SU-DHL-6 (cell line): ENCODE measurements around the gene SLC38A9.

Source experiments
- H2AFZ ChIP-seq: fragments of 200-600 bp; sonication (generic); 2 replicates; pipeline ENCODE4 v1.6.1; 2014; ENCODE audit warnings: low read depth, mild to moderate bottlenecking, moderate library complexity, mixed read lengths, antibody characterized with exemption, low read length; ENCODE audit not compliant: severe bottlenecking
- H3F3A ChIP-seq: fragments of 200-600 bp; shearing (Covaris generic); 2 replicates; pipeline ENCODE4 v1.6.0; 2016; ENCODE audit warnings: antibody characterized with exemption, mild to moderate bottlenecking; ENCODE audit not compliant: insufficient read depth
- H3K27ac ChIP-seq: fragments of 200-600 bp; sonication (generic); 2 replicates; pipeline ENCODE4 v1.5.1; 2016; ENCODE audit warnings: low read depth, mild to moderate bottlenecking, low read length, moderate library complexity, mixed read lengths
- H3K27me3 ChIP-seq: fragments of 200-600 bp; sonication (generic), shearing (Covaris generic); 2 replicates; pipeline ENCODE4 v1.6.0; 2014; ENCODE audit warnings: mild to moderate bottlenecking, low read length
- H3K36me3 ChIP-seq: fragments of 200-600 bp; sonication (generic); 2 replicates; pipeline ENCODE4 v1.6.1; 2014; ENCODE audit warnings: mild to moderate bottlenecking, low read length, mixed read lengths
- H3K4me2 ChIP-seq: fragments of 300-600, 200-600 bp; shearing (Covaris generic), sonication (generic); 2 replicates; pipeline ENCODE4 v1.6.0; 2014; ENCODE audit warnings: low read length, low read depth, mild to moderate bottlenecking; ENCODE audit not compliant: poor library complexity, severe bottlenecking
- H3K4me3 ChIP-seq: fragments of 200-600 bp; sonication (generic); 2 replicates; pipeline ENCODE4 v1.5.1; 2014; ENCODE audit warnings: antibody characterized with exemption, low read length, mild to moderate bottlenecking, mixed read lengths; ENCODE audit not compliant: insufficient read depth, poor library complexity, severe bottlenecking
- H3K79me2 ChIP-seq: fragments of 200-600 bp; sonication (generic); 2 replicates; pipeline ENCODE4 v1.6.1; 2014; ENCODE audit warnings: mild to moderate bottlenecking, low read length, moderate library complexity; ENCODE audit not compliant: insufficient read depth
- H3K9ac ChIP-seq: fragments of 200-600 bp; sonication (generic); 2 replicates; pipeline ENCODE4 v1.7.0; 2014; ENCODE audit warnings: mild to moderate bottlenecking, low read length
- H3K9me2 ChIP-seq: fragments of 200-600 bp; sonication (generic); replicated peaks from 2 replicates; pipeline ENCODE4 v1.6.1; 2014; ENCODE audit warnings: low read length; ENCODE audit not compliant: insufficient read depth
- H3K9me3 ChIP-seq: fragments of 200-600 bp; sonication (generic); 2 replicates; pipeline ENCODE4 v1.6.1; 2014; ENCODE audit warnings: low read length, mixed read lengths; ENCODE audit not compliant: insufficient read depth
- H4K20me1 ChIP-seq: fragments of 200-600 bp; sonication (generic); 2 replicates; pipeline ENCODE4 v1.6.1; 2014; ENCODE audit warnings: low read depth, mild to moderate bottlenecking, antibody characterized with exemption, low read length, moderate library complexity, mixed read lengths
- EZH2phosphoT487 ChIP-seq: fragments of 200-600 bp; sonication (generic), shearing (Covaris generic); conservative IDR thresholded peaks from 2 replicates; pipeline ENCODE4 v1.6.1; 2018; ENCODE audit warnings: mild to moderate bottlenecking, antibody characterized with exemption, low read length, moderate library complexity, mixed read lengths
- TF ChIP-seq, protein P1 (sequence below): fragments of 200-600 bp; sonication (generic); IDR thresholded peaks from one replicate; pipeline ENCODE4 v1.5.1; 2017; ENCODE audit warnings: antibody characterized with exemption, mild to moderate bottlenecking, low read length, moderate library complexity; ENCODE audit not compliant: insufficient read depth, poor library complexity, severe bottlenecking

SLC38A9 gene

GRCh38 chr5:55618318-55618717 is 93.8 kb downstream of the SLC38A9 start:
- Histone ChIP-seq H3K27ac (no peak overlapping the region), H3K4me2 (no peak overlapping the region), H3K9me3 (no peaks in the 10 kb centered on the region), H3K36me3 (no peaks in the 10 kb centered on the region), H3F3A (no peaks in the 10 kb centered on the region), H3K9me2 (no peaks in the 10 kb centered on the region), H3K27me3 (no peaks in the 10 kb centered on the region), H3K4me3 (no peak overlapping the region), H2AFZ (no peak overlapping the region), H3K9ac (no peak overlapping the region), H3K79me2 (no peaks in the 10 kb centered on the region), H4K20me1 (no peaks in the 10 kb centered on the region)
- no peak for TF ChIP-seq EZH2phosphoT487

DNA sequence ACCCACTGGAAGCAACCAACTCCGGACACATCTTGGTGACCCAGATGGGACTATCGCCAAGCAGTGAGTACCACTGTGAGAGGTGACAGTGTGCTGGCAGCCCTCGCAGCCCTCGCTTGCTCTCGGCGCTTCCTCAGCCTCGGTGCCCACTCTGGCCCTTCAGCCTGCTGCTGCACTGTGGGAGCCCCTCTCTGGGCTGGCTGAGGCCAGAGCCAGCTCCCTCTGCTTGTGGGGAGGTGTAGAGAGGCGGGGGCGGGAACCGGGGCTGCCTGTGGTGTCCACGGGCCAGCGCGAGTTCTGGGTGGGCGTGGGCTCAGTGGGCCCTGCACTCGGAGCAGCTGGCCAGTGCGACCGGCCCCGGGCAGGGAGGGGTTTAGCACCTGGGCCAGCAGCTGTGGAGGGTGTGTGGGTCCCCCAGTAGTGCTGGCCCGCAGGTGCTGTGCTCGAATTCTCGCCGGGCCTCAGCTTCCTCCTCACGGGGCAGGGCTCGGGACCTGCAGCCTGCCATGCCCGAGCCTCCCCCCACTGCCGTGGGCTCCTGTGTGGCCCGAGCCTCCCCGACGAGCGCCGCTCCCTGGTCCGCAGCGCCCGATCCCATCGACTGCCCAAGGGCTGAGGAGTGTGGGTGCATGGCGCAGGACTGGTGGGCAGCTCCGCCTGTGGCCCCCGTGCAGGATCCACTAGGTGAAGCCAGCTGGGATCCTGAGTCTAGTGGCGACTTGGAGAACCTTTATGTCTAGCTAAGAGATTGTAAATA is 98.8 kb downstream of the SLC38A9 start:
- H3K4me3 ChIP-seq = no peak overlapping the region
- no peaks in the 10 kb centered on the region for H3K9me3 ChIP-seq
- H3K79me2 ChIP-seq = no peaks in the 10 kb centered on the region
- H2AFZ ChIP-seq = no peak overlapping the region
- no peak overlapping the region for H3K4me2 ChIP-seq
- H3K9me2 ChIP-seq = no peaks in the 10 kb centered on the region
- no peaks in the 10 kb centered on the region for H3K36me3 ChIP-seq
- H4K20me1 ChIP-seq = no peaks in the 10 kb centered on the region
- no peaks in the 10 kb centered on the region for H3F3A ChIP-seq
- H3K9ac ChIP-seq = no peak overlapping the region
- no peaks in the 10 kb centered on the region for H3K27me3 ChIP-seq
- TF ChIP-seq EZH2phosphoT487 = no peak
- TF ChIP-seq, protein P1, sequence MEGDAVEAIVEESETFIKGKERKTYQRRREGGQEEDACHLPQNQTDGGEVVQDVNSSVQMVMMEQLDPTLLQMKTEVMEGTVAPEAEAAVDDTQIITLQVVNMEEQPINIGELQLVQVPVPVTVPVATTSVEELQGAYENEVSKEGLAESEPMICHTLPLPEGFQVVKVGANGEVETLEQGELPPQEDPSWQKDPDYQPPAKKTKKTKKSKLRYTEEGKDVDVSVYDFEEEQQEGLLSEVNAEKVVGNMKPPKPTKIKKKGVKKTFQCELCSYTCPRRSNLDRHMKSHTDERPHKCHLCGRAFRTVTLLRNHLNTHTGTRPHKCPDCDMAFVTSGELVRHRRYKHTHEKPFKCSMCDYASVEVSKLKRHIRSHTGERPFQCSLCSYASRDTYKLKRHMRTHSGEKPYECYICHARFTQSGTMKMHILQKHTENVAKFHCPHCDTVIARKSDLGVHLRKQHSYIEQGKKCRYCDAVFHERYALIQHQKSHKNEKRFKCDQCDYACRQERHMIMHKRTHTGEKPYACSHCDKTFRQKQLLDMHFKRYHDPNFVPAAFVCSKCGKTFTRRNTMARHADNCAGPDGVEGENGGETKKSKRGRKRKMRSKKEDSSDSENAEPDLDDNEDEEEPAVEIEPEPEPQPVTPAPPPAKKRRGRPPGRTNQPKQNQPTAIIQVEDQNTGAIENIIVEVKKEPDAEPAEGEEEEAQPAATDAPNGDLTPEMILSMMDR = no peak
- H3K27ac ChIP-seq = no peak overlapping the region

DNA sequence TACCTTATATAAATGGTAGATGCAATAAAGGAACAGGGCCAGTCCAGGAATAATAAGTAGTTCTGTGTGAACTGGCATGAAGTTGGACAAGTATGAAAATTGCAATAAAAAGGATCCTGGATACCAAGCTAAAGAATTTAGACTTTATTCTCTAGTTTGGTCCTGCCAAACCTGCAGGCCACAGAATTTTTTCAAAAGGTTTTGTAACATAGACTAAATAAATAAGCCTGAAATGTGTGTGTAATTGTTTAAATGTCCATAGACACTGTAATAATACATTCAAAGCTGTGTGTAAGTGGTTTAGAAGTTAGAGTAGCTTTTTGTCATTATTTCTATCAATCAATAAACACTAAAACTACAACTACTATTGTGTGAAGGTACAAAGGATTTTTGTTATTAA is 101.6 kb downstream of the SLC38A9 start:
- no peaks in the 10 kb centered on the region for H4K20me1 ChIP-seq
- H3K9ac ChIP-seq = no peak overlapping the region
- no peak overlapping the region for H2AFZ ChIP-seq
- no peak overlapping the region for H3K4me3 ChIP-seq
- no peak overlapping the region for H3K27ac ChIP-seq
- H3F3A ChIP-seq = no peaks in the 10 kb centered on the region
- no peaks in the 10 kb centered on the region for H3K9me2 ChIP-seq
- no peaks in the 10 kb centered on the region for H3K27me3 ChIP-seq
- TF ChIP-seq EZH2phosphoT487 = no peak
- TF ChIP-seq, protein P1 = no peak
- H3K79me2 ChIP-seq = no peaks in the 10 kb centered on the region
- H3K4me2 ChIP-seq = no peak overlapping the region
- H3K9me3 ChIP-seq = no peaks in the 10 kb centered on the region
- H3K36me3 ChIP-seq = no peaks in the 10 kb centered on the region

GRCh38 chr5:55609413-55609812 is 102.7 kb downstream of the SLC38A9 start:
- H3K9ac ChIP-seq = no peak overlapping the region
- no peak overlapping the region for H3K4me2 ChIP-seq
- H3F3A ChIP-seq = no peaks in the 10 kb centered on the region
- no peaks in the 10 kb centered on the region for H3K9me3 ChIP-seq
- H3K9me2 ChIP-seq = no peaks in the 10 kb centered on the region
- no peak overlapping the region for H2AFZ ChIP-seq
- H4K20me1 ChIP-seq = no peaks in the 10 kb centered on the region
- H3K4me3 ChIP-seq = no peak overlapping the region
- no peak overlapping the region for H3K27ac ChIP-seq
- no peaks in the 10 kb centered on the region for H3K27me3 ChIP-seq
- no peaks in the 10 kb centered on the region for H3K36me3 ChIP-seq
- TF ChIP-seq EZH2phosphoT487 = no peak
- TF ChIP-seq, protein P1 = no peak
- no peaks in the 10 kb centered on the region for H3K79me2 ChIP-seq
